Aorta (tissue), 5 donors: Measurements from ENCODE around the gene B4GAT1. TPM values are rescaled to one million over a fixed set of nuclear protein-coding genes. Genes with fewer than 3 reads are reported as not detected.
"Not testable (repeated sequence)": the region's sequence is repeated elsewhere in the genome, so short reads cannot be mapped to it uniquely, and the experiment has no call there.

ENCODE experiments used
- ATAC-seq: fragments of 200-7000 bp; cut with Tn5 transposase; one replicate; pipeline ENCODE4 v1.9.1; 2022; ENCODE audit warnings: moderate library complexity; ENCODE audit not compliant: low FRiP score
- DNase-seq, 2 donors: peaks; one replicate each; pipeline ENCODE4 v3.0.0-alpha.2; 2020
- H3K27ac ChIP-seq, 2 donors: one replicate each; pipeline ENCODE4 v1.5.1; 2013; ENCODE audit warnings: low read length in 2 of 2, mild to moderate bottlenecking in 2 of 2, moderate library complexity in 2 of 2, control low read depth in 1 of 2, inconsistent platforms in 1 of 2, low read depth in 1 of 2
- H3K27me3 ChIP-seq, 2 donors: one replicate each; pipeline ENCODE4 v1.6.1; 2013; ENCODE audit warnings: control low read depth in 1 of 2, low read length in 1 of 2, mild to moderate bottlenecking in 1 of 2, moderate library complexity in 1 of 2; ENCODE audit not compliant: insufficient read depth in 2 of 2, control insufficient read depth in 1 of 2
- H3K36me3 ChIP-seq, 2 donors: one replicate each; pipeline ENCODE4 v1.6.1; 2013; ENCODE audit warnings: control low read depth in 1 of 2, low read length in 1 of 2, mild to moderate bottlenecking in 1 of 2; ENCODE audit not compliant: insufficient read depth in 2 of 2, control insufficient read depth in 1 of 2
- H3K4me1 ChIP-seq, 2 donors: one replicate each; pipeline ENCODE4 v1.6.1; 2013; ENCODE audit warnings: low read length in 2 of 2, control low read depth in 1 of 2, mild to moderate bottlenecking in 1 of 2, moderate library complexity in 1 of 2; ENCODE audit not compliant: insufficient read depth in 2 of 2, control insufficient read depth in 1 of 2
- H3K4me3 ChIP-seq, 2 donors: one replicate each; pipeline ENCODE4 v1.5.1; 2013; ENCODE audit warnings: low read length in 2 of 2, control low read depth in 1 of 2, mild to moderate bottlenecking in 1 of 2
- H3K9me3 ChIP-seq: one replicate; pipeline ENCODE4 v1.6.1; 2013; ENCODE audit warnings: mild to moderate bottlenecking, low read length; ENCODE audit not compliant: control insufficient read depth
- WGBS, 2 donors: extraction: QIAGEN DNeasy Blood & Tissue Kit; methylation state at CpG; one replicate each; pipeline ENCODE4 v1.1.7; 2013; 5-methylcytosine and 5-hydroxymethylcytosine counted together
- intact Hi-C, 2 donors: fragments of 100-400 bp; cut with DNase I; formaldehyde crosslinking; loops; one replicate each; pipeline versions ENCODE4 v1.14.2 to v1.15.0; 2022
- long read RNA-seq, 2 donors: library from polyadenylated mRNA; unstranded; transcript quantifications; one replicate each; pipeline ENCODE4 v2.0.0, GENCODE V29; 2020 to 2021
- polyA plus RNA-seq, 2 donors: library from polyadenylated mRNA; stranded (reverse); fragments of 200-250 nt; gene quantifications; one replicate each; pipeline ENCODE4 v1.2.3, GENCODE V29; 2013
- total RNA-seq, 2 donors: library from RNA; stranded (reverse); fragmentation: NEBNext Ultra II Directional; extraction: Animal tissue kit (Norgen Biotek cat#: 25700); gene quantifications; one replicate each; pipeline ENCODE4 v1.2.1, GENCODE V29; 2021
- donor health status: healthy with polysubstance abuse.
- donor health status: Bipolar disorder and iron deficiency.
- donor health status: DM: no; HTN: no; CAD: no.
- donor health status: DM: no; HTN: no; CAD: no.
- donor health status: DM: yes; HTN: yes; CAD: no.

The B4GAT1 gene
- total RNA-seq (10 to 100 TPM; 11.8 to 18.8 TPM), polyA plus RNA-seq (10 to 100 TPM in 1 of 2 donors, 1 to 10 TPM in 1; 7.0 to 18.3 TPM)
- long read RNA-seq, donor 1, transcript B4GAT1-201 (2 exons, 2,072 nt) = major isoform, 42 of 42 reads
- long read RNA-seq, donor 1, partial matches to known transcripts = 0 of 42 reads
- long read RNA-seq, donor 1, other reads (novel, unspliced or antisense) = 0 of 42 reads
- long read RNA-seq, donor 2, transcript B4GAT1-201 (2 exons, 2,072 nt) = major isoform, 17 of 17 reads
- long read RNA-seq, donor 2, partial matches to known transcripts = 0 of 17 reads
- long read RNA-seq, donor 2, other reads (novel, unspliced or antisense) = 0 of 17 reads

GRCh38 chr11:66347425-66348276, at the start of gene B4GAT1:
TSS of gene B4GAT1 (minus strand) at chr11:66347629. CDS start at chr11:66347545, 84 bp downstream.
- Histone ChIP-seq H3K27me3 (no peaks in the 10 kb centered on the region), H3K9me3 (no peaks in the 10 kb centered on the region), H3K36me3 (no peaks in the 10 kb centered on the region), H3K4me1 (no peaks in the 10 kb centered on the region), H3K27ac (peak within 1 kb of the TSS in 1 of 2 donors; percentile 85), H3K4me3 (peak within 1 kb of the TSS; percentile 92 to 97)
- DNase-seq = peak; percentile 88 to 93
- intact Hi-C loops = no loop called here
- peak; percentile 82 for ATAC-seq
- WGBS, 2 donors = 0% methylated on average over 48 to 101 of the region's 101 CpGs

GRCh38 chr11:66393954-66394353, 46.5 kb upstream of the B4GAT1 start:
- Histone ChIP-seq H3K4me1 (no peaks in the 10 kb centered on the region), H3K9me3 (no peaks in the 10 kb centered on the region), H3K27me3 (peaks cover 0 to 1% of the 10 kb centered on the region in 2 donors), H3K4me3 (no peak overlapping the region), H3K36me3 (no peaks in the 10 kb centered on the region), H3K27ac (no peak overlapping the region)
- intact Hi-C loops = no loop called here
- 42 to 54% methylated on average over 3 of the region's 3 CpGs for WGBS, 2 donors
- DNase-seq (no peak), ATAC-seq (no peak)

GRCh38 chr11:66391322-66391721, 43.9 kb upstream of the B4GAT1 start:
- intact Hi-C loops = no loop called here
- H3K4me1 ChIP-seq = no peaks in the 10 kb centered on the region
- ATAC-seq = no peak
- no peak overlapping the region for H3K4me3 ChIP-seq
- WGBS, 2 donors = 68 to 78% methylated on average over 6 of the region's 6 CpGs
- no peaks in the 10 kb centered on the region for H3K36me3 ChIP-seq
- no peaks in the 10 kb centered on the region for H3K27me3 ChIP-seq
- H3K9me3 ChIP-seq = no peaks in the 10 kb centered on the region
- no peak for DNase-seq
- H3K27ac ChIP-seq = no peak overlapping the region

GRCh38 chr11:66388780-66389386, 41.5 kb upstream of the B4GAT1 start:
- ATAC-seq (no peak), DNase-seq (peak in 1 of 2 donors; percentile 72)
- Histone ChIP-seq H3K27me3 (no peaks in the 10 kb centered on the region), H3K36me3 (no peaks in the 10 kb centered on the region), H3K4me1 (no peaks in the 10 kb centered on the region), H3K4me3 (no peak overlapping the region), H3K9me3 (no peaks in the 10 kb centered on the region), H3K27ac (no peak overlapping the region)
- intact Hi-C loops = loop anchor here in 1 of 2 donors (1.0 kb wide), 1 partner anchor 75 kb away; no protein-coding TSS in a partner anchor
- WGBS, 2 donors = 29 to 33% methylated on average over 8 of the region's 8 CpGs

- peak overlapping the region in 1 of 2 donors; percentile 36 for H3K4me3 ChIP-seq
- no peaks in the 10 kb centered on the region for H3K36me3 ChIP-seq
- H3K27ac ChIP-seq = no peak overlapping the region
- no peaks in the 10 kb centered on the region for H3K9me3 ChIP-seq
- no peaks in the 10 kb centered on the region for H3K4me1 ChIP-seq
- intact Hi-C loops = no loop called here
- ATAC-seq (peak; percentile 78), DNase-seq (peak; percentile 89 to 95)
- H3K27me3 ChIP-seq = no peaks in the 10 kb centered on the region
- 7 to 8% methylated on average over 20 of the region's 20 CpGs for WGBS, 2 donors
These were observed 39.0 kb upstream of the B4GAT1 start for GRCh38 chr11:66386171-66387069.

GRCh38 chr11:66384316-66384715, 36.9 kb upstream of the B4GAT1 start:
- H3K27ac ChIP-seq, H3K36me3 ChIP-seq, H3K4me1 ChIP-seq, intact Hi-C loops, H3K4me3 ChIP-seq, H3K27me3 ChIP-seq, ATAC-seq, DNase-seq, H3K9me3 ChIP-seq: not testable (repeated sequence)
- 84% methylated on average over 13 of the region's 13 CpGs for WGBS, 2 donors

GRCh38 chr11:66380264-66380663, 32.8 kb upstream of the B4GAT1 start:
- H3K27me3 ChIP-seq, intact Hi-C loops, DNase-seq, H3K9me3 ChIP-seq, H3K36me3 ChIP-seq, ATAC-seq, H3K4me3 ChIP-seq, H3K4me1 ChIP-seq, H3K27ac ChIP-seq: not testable (repeated sequence)
- 28 to 29% methylated on average over 7 of the region's 7 CpGs for WGBS, 2 donors
